Astrocyte (in vitro differentiated cells and primary cell): ENCODE data around the gene DOCK3. TPM values are rescaled to one million over a fixed set of nuclear protein-coding genes. Genes with fewer than 3 reads are reported as not detected.

Source experiments
- DNase-seq: peaks from one replicate; pipeline ENCODE4 v3.0.0-alpha.2; 2010; ENCODE audit warnings: low read depth
- FAIRE-seq: peaks from 2 replicates; lab custom pipeline; 2011; peaks lifted over from hg19 to GRCh38; lab: Jason Lieb, UNC
- H2AFZ ChIP-seq: 2 replicates; pipeline ENCODE4 v1.6.0; 2012; ENCODE audit warnings: low read depth, low read length, inconsistent platforms
- H3K27ac ChIP-seq: 2 replicates; pipeline ENCODE4 v1.5.1; 2011; ENCODE audit warnings: low read depth, low read length, inconsistent platforms
- H3K27me3 ChIP-seq: 2 replicates; pipeline ENCODE4 v1.6.0; 2011; ENCODE audit warnings: low read length, inconsistent platforms; ENCODE audit not compliant: insufficient read depth
- H3K36me3 ChIP-seq: 2 replicates; pipeline ENCODE4 v1.5.1; 2011; ENCODE audit warnings: low read length, inconsistent platforms; ENCODE audit not compliant: insufficient read depth
- H3K4me1 ChIP-seq: 2 replicates; pipeline ENCODE4 v1.5.1; 2011; ENCODE audit warnings: low read length, inconsistent platforms; ENCODE audit not compliant: insufficient read depth
- H3K4me2 ChIP-seq: 2 replicates; pipeline ENCODE4 v1.6.0; 2012; ENCODE audit warnings: low read length, inconsistent platforms
- H3K4me3 ChIP-seq: 2 replicates; pipeline ENCODE4 v1.5.1; 2011; ENCODE audit warnings: low read depth, mild to moderate bottlenecking, low read length, inconsistent platforms; ENCODE audit not compliant: insufficient read depth
- H3K79me2 ChIP-seq: 2 replicates; pipeline ENCODE4 v1.6.0; 2012; ENCODE audit warnings: mild to moderate bottlenecking, low read length, inconsistent platforms; ENCODE audit not compliant: insufficient read depth
- H3K9ac ChIP-seq: 2 replicates; pipeline ENCODE4 v1.6.0; 2012; ENCODE audit warnings: mild to moderate bottlenecking, low read length, inconsistent platforms
- H3K9me3 ChIP-seq: 2 replicates; pipeline ENCODE4 v1.5.1; 2012; ENCODE audit warnings: low read depth, mild to moderate bottlenecking, low read length, inconsistent platforms; ENCODE audit not compliant: insufficient read depth
- H4K20me1 ChIP-seq: 2 replicates; pipeline ENCODE4 v1.6.0; 2012; ENCODE audit warnings: low read length, inconsistent platforms; ENCODE audit not compliant: insufficient read depth
- H3K27ac Mint-ChIP-seq: one replicate; pipeline ENCODE4 v1.8.0; 2021; ENCODE audit warnings: mild to moderate bottlenecking, mixed read lengths; ENCODE audit not compliant: unreplicated experiment
- H3K27me3 Mint-ChIP-seq: one replicate; pipeline ENCODE4 v1.8.0; 2021; ENCODE audit warnings: low read depth, mixed read lengths; ENCODE audit not compliant: unreplicated experiment
- H3K36me3 Mint-ChIP-seq: one replicate; pipeline ENCODE4 v1.8.0; 2021; ENCODE audit warnings: low read depth, mixed read lengths; ENCODE audit not compliant: unreplicated experiment
- H3K4me1 Mint-ChIP-seq: one replicate; pipeline ENCODE4 v1.8.0; 2021; ENCODE audit warnings: low read depth, mixed read lengths; ENCODE audit not compliant: unreplicated experiment
- H3K4me3 Mint-ChIP-seq: one replicate; pipeline ENCODE4 v1.8.0; 2021; ENCODE audit warnings: mild to moderate bottlenecking, moderate library complexity, mixed read lengths; ENCODE audit not compliant: unreplicated experiment
- H3K9me3 Mint-ChIP-seq: one replicate; pipeline ENCODE4 v1.8.0; 2021; ENCODE audit warnings: mild to moderate bottlenecking, mixed read lengths; ENCODE audit not compliant: unreplicated experiment
- CTCF ChIP-seq: IDR thresholded peaks from 2 replicates; pipeline ENCODE4 v1.5.1; 2011; ENCODE audit warnings: low read depth, mild to moderate bottlenecking, inconsistent platforms, low read length, moderate library complexity; ENCODE audit not compliant: insufficient read depth
- EZH2 ChIP-seq: IDR thresholded peaks from 2 replicates; pipeline ENCODE4 v1.6.1; 2012; ENCODE audit warnings: mild to moderate bottlenecking, low read length, inconsistent platforms; ENCODE audit not compliant: insufficient read depth
- total RNA-seq: library from RNA; stranded (reverse); gene quantifications from 2 replicates; pipeline ENCODE4 v1.2.1, GENCODE V29; 2021

DOCK3 gene
- total RNA-seq, 1 donor from 2014 or later = 3.3 TPM

- DNase-seq = no peak
- no peak for FAIRE-seq
- no peaks in the 10 kb centered on the region for H3K27me3 Mint-ChIP-seq
Measured at GRCh38 chr3:51338632-51339031, 663.9 kb downstream of the DOCK3 start.

GRCh38 chr3:51340013-51340829, 665.5 kb downstream of the DOCK3 start:
- DNase-seq (peak; percentile 93), FAIRE-seq (peak; percentile 87)
- H4K20me1 ChIP-seq = no peaks in the 10 kb centered on the region
- peak overlapping the region; percentile 11 for H3K4me3 ChIP-seq
- H3K9me3 Mint-ChIP-seq = no peaks in the 10 kb centered on the region
- peak overlapping the region; percentile 65 for H2AFZ ChIP-seq
- no peaks in the 10 kb centered on the region for H3K79me2 ChIP-seq
- H3K4me2 ChIP-seq = peak overlapping the region; percentile 76
- peak overlapping the region; percentile 88 for H3K27ac ChIP-seq
- H3K27me3 Mint-ChIP-seq = no peaks in the 10 kb centered on the region
- peaks cover 26% of the 10 kb centered on the region for H3K4me1 Mint-ChIP-seq
- H3K9ac ChIP-seq = peak overlapping the region; percentile 57
- H3K27me3 ChIP-seq = no peaks in the 10 kb centered on the region
- peaks cover 4% of the 10 kb centered on the region for H3K36me3 Mint-ChIP-seq
- H3K4me1 ChIP-seq = peaks cover 30% of the 10 kb centered on the region
- peak overlapping the region; percentile 41 for H3K4me3 Mint-ChIP-seq
- no peaks in the 10 kb centered on the region for H3K36me3 ChIP-seq
- peak overlapping the region; percentile 98 for H3K27ac Mint-ChIP-seq
- TF ChIP-seq EZH2 (no peak), CTCF (no peak)
- no peaks in the 10 kb centered on the region for H3K9me3 ChIP-seq

More at GRCh38 chr3:51338632-51339031, 663.9 kb downstream of the DOCK3 start:
- Mint-ChIP-seq H3K9me3 (no peaks in the 10 kb centered on the region), H3K36me3 (peaks cover 4% of the 10 kb centered on the region), H3K4me1 (peaks cover 31% of the 10 kb centered on the region), H3K27ac (peak overlapping the region; percentile 58), H3K4me3 (no peak overlapping the region)
- no peak overlapping the region for H2AFZ ChIP-seq
- no peaks in the 10 kb centered on the region for H3K36me3 ChIP-seq
- no peak overlapping the region for H3K4me3 ChIP-seq
- H3K9me3 ChIP-seq = no peaks in the 10 kb centered on the region
- TF ChIP-seq CTCF (no peak), EZH2 (no peak)
- no peak overlapping the region for H3K9ac ChIP-seq
- no peak overlapping the region for H3K4me2 ChIP-seq
- H3K27me3 ChIP-seq = no peaks in the 10 kb centered on the region
- H4K20me1 ChIP-seq = no peaks in the 10 kb centered on the region
- H3K27ac ChIP-seq = no peak overlapping the region
- H3K79me2 ChIP-seq = no peaks in the 10 kb centered on the region
- H3K4me1 ChIP-seq = peaks cover 23% of the 10 kb centered on the region
